ENCODE measurements around the gene MYL5.
A peak's percentile ranks its signal among the peaks of the same experiment; 100 is the strongest.

DNA sequence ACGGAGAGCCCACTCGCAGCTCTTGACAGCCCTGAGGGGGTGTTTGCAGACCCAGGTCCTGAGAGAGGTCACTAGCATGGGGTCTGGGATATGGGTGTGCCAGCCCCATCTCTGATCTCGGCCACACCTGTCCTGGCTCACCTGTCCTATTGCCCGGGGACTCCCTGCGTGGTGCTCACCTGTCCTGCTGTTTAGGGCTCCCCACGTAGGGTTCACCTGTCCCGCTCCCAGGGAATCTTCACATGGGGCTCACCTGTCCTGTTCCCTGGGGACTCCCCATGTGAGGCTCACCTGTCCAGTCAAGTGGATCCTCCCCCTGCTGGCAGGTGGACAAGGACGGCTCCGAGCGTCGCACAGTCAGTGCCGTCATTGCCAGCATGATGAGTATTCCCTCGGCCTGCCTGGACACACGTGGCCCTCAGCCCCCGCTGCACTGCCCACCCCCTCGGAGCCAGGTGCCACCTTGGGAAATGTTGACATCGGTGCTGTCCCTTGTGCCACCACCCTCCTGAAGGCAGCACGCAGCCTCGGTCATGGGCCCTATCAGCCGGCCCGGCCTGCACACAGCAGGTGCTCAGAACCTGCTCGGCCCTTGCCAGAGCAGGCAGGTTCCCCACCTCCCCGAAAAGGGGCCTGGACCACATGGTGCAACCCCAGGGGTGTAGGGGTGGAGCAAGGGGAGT lies 8.3 kb downstream of the MYL5 start:
- TF ChIP-seq, protein P1, sequence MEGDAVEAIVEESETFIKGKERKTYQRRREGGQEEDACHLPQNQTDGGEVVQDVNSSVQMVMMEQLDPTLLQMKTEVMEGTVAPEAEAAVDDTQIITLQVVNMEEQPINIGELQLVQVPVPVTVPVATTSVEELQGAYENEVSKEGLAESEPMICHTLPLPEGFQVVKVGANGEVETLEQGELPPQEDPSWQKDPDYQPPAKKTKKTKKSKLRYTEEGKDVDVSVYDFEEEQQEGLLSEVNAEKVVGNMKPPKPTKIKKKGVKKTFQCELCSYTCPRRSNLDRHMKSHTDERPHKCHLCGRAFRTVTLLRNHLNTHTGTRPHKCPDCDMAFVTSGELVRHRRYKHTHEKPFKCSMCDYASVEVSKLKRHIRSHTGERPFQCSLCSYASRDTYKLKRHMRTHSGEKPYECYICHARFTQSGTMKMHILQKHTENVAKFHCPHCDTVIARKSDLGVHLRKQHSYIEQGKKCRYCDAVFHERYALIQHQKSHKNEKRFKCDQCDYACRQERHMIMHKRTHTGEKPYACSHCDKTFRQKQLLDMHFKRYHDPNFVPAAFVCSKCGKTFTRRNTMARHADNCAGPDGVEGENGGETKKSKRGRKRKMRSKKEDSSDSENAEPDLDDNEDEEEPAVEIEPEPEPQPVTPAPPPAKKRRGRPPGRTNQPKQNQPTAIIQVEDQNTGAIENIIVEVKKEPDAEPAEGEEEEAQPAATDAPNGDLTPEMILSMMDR (IDR thresholded peaks at IDR 0.05) = peak in 1 of 6 experiments; percentile 23
- TF ChIP-seq POLR2A (IDR thresholded peaks at IDR 0.05) = no peak
